IMR-90 (cell line): ENCODE measurements around the gene TNFRSF4. TPM values are rescaled to one million over a fixed set of nuclear protein-coding genes. Genes with fewer than 3 reads are reported as not detected.

Source experiments
- ATAC-seq: fragments of 200-7000 bp; cut with Tn5 transposase; 2 replicates; pipeline ENCODE4 v1.9.1; 2020; ENCODE audit warnings: low read depth, mild to moderate bottlenecking, moderate library complexity
- BruUV-seq: library from RNA; stranded (reverse); fragments of 400-500 nt; replicated peaks from 2 replicates; lab custom pipeline; 2021; lab: Mats Ljungman, UMichigan
- CTCF ChIA-PET: fragments of 300-600 bp; formaldehyde crosslinking; extraction: SDS; loops from one replicate; lab custom pipeline; 2021; ENCODE audit warnings: antibody characterized with exemption; lab: Yijun Ruan, JAX
- POLR2A ChIA-PET: fragments of 300-600 bp; sonication (Branson Sonifier 250); formaldehyde crosslinking; loops from one replicate; lab custom pipeline; 2022; ENCODE audit warnings: antibody characterized with exemption; ENCODE audit not compliant: unreplicated experiment; lab: Charles Lee
- DNase-seq: peaks from one replicate; pipeline ENCODE4 v3.0.0; 2013
- H2AFZ ChIP-seq: replicated peaks from 2 replicates; pipeline ENCODE3; 2013; ENCODE audit warnings: low read length, mild to moderate bottlenecking; ENCODE audit not compliant: poor library complexity
- H2AK5ac ChIP-seq: 2 replicates; pipeline ENCODE4 v1.6.1; 2013; ENCODE audit warnings: low read depth, low read length, inconsistent platforms
- H2AK9ac ChIP-seq: replicated peaks from 2 replicates; pipeline ENCODE3; 2013; ENCODE audit warnings: mild to moderate bottlenecking, low read depth, low read length, moderate library complexity; ENCODE audit not compliant: poor library complexity
- H2BK120ac ChIP-seq: 2 replicates; pipeline ENCODE4 v1.6.1; 2013; ENCODE audit warnings: low read depth, low read length, inconsistent platforms
- H2BK15ac ChIP-seq: 3 replicates; pipeline ENCODE4 v1.6.1; 2013; ENCODE audit warnings: low read depth, low read length, inconsistent platforms
- H2BK20ac ChIP-seq: 2 replicates; pipeline ENCODE4 v1.6.1; 2013; ENCODE audit warnings: low read depth, mild to moderate bottlenecking, inconsistent platforms, low read length, moderate library complexity
- H2BK5ac ChIP-seq: 2 replicates; pipeline ENCODE4 v1.6.1; 2013; ENCODE audit warnings: mild to moderate bottlenecking, low read depth, low read length, inconsistent platforms; ENCODE audit not compliant: poor library complexity, severe bottlenecking
- H3K14ac ChIP-seq: replicated peaks from 2 replicates; pipeline ENCODE4 v1.6.1; 2013; ENCODE audit warnings: low read depth, low read length, inconsistent platforms
- H3K18ac ChIP-seq: 2 replicates; pipeline ENCODE4 v1.6.1; 2013; ENCODE audit warnings: low read depth, low read length, control low read depth
- H3K23ac ChIP-seq: 2 replicates; pipeline ENCODE4 v1.6.1; 2013; ENCODE audit warnings: low read depth, low read length, inconsistent platforms
- H3K27ac ChIP-seq: 2 replicates; pipeline ENCODE4 v1.5.1; 2013; ENCODE audit warnings: mild to moderate bottlenecking, control low read depth, low read length; ENCODE audit not compliant: insufficient read depth
- H3K27me3 ChIP-seq: 2 replicates; pipeline ENCODE4 v1.6.1; 2013; ENCODE audit warnings: low read length; ENCODE audit not compliant: control insufficient read depth, insufficient read depth
- H3K36me3 ChIP-seq: 2 replicates; pipeline ENCODE4 v1.6.1; 2013; ENCODE audit warnings: low read length, mixed read lengths; ENCODE audit not compliant: control insufficient read depth, insufficient read depth
- H3K4ac ChIP-seq: 2 replicates; pipeline ENCODE4 v1.6.1; 2013; ENCODE audit warnings: low read depth, low read length, inconsistent platforms
- H3K4me1 ChIP-seq: 2 replicates; pipeline ENCODE4 v1.6.1; 2013; ENCODE audit warnings: low read length, mixed read lengths; ENCODE audit not compliant: control insufficient read depth, insufficient read depth
- H3K4me2 ChIP-seq: 2 replicates; pipeline ENCODE4 v1.6.1; 2013; ENCODE audit warnings: low read depth, mild to moderate bottlenecking, control low read depth, low read length, moderate library complexity
- H3K4me3 ChIP-seq: 2 replicates; pipeline ENCODE4 v1.5.1; 2013; ENCODE audit warnings: low read depth, mild to moderate bottlenecking, control low read depth, low read length, moderate library complexity; ENCODE audit not compliant: insufficient read depth
- H3K56ac ChIP-seq: 2 replicates; pipeline ENCODE4 v1.6.1; 2013; ENCODE audit warnings: low read length, inconsistent platforms; ENCODE audit not compliant: insufficient read depth; ENCODE audit errors: extremely low read depth
- H3K79me1 ChIP-seq, 2 experiments: 2 replicates each; pipeline ENCODE4 v1.6.1; 2013; ENCODE audit warnings: low read length in 2 of 2, inconsistent platforms in 1 of 2, low read depth in 1 of 2
- H3K9ac ChIP-seq: 2 replicates; pipeline ENCODE4 v1.6.1; 2013; ENCODE audit warnings: low read depth, low read length, control low read depth
- H3K9me1 ChIP-seq: 2 replicates; pipeline ENCODE4 v1.6.1; 2013; ENCODE audit warnings: low read length, inconsistent platforms; ENCODE audit not compliant: insufficient read depth
- H3K9me3 ChIP-seq: 2 replicates; pipeline ENCODE4 v1.6.1; 2013; ENCODE audit warnings: low read length; ENCODE audit not compliant: control insufficient read depth, insufficient read depth
- H4K20me1 ChIP-seq: 2 replicates; pipeline ENCODE4 v1.6.1; 2013; ENCODE audit warnings: low read length, inconsistent platforms; ENCODE audit not compliant: insufficient read depth
- H4K5ac ChIP-seq: 2 replicates; pipeline ENCODE4 v1.6.1; 2013; ENCODE audit warnings: mild to moderate bottlenecking, low read depth, low read length, control low read depth
- H4K8ac ChIP-seq, 2 experiments: 2 replicates each; pipeline ENCODE4 v1.6.1; 2013; ENCODE audit warnings: low read depth in 2 of 2, low read length in 2 of 2, control low read depth in 1 of 2, inconsistent platforms in 1 of 2
- H4K91ac ChIP-seq: 2 replicates; pipeline ENCODE4 v1.6.1; 2013; ENCODE audit warnings: low read depth, low read length, inconsistent platforms; ENCODE audit not compliant: insufficient read depth
- BHLHE40 ChIP-seq: fragments of 150-350 bp; IDR thresholded peaks from 2 replicates; pipeline ENCODE4 v1.6.1; 2016; ENCODE audit warnings: mild to moderate bottlenecking, low read depth, low read length
- CHD1 ChIP-seq: IDR thresholded peaks from 2 replicates; pipeline ENCODE4 v1.6.1; 2012; ENCODE audit warnings: low read depth, low read length, improper control_type of control experiment
- FOS ChIP-seq: fragments of 150-350 bp; IDR thresholded peaks from 2 replicates; pipeline ENCODE4 v1.6.1; 2016; ENCODE audit warnings: low read depth, low read length
- POLR2A ChIP-seq: IDR thresholded peaks from 2 replicates; pipeline ENCODE4 v1.6.1; 2012; ENCODE audit warnings: mild to moderate bottlenecking, low read depth, low read length
- RAD21 ChIP-seq: IDR thresholded peaks from 2 replicates; pipeline ENCODE4 v1.6.1; 2012; ENCODE audit warnings: low read length, improper control_type of control experiment
- RFX5 ChIP-seq: IDR thresholded peaks from 2 replicates; pipeline ENCODE4 v1.8.0; 2012; ENCODE audit warnings: low read depth, mild to moderate bottlenecking, low read length, moderate library complexity
- USF2 ChIP-seq: fragments of 150-350 bp; IDR thresholded peaks from 2 replicates; pipeline ENCODE4 v1.6.1; 2017; ENCODE audit warnings: mild to moderate bottlenecking, antibody characterized with exemption, low read length, low read depth
- WGBS, 2 experiments: methylation state at CpG; one replicate each; pipeline versions ENCODE4 v1.1.5 to v1.1.7; 2013; ENCODE audit warnings: missing lambda C conversion rate in 2 of 2; ENCODE audit not compliant: insufficient read length in 1 of 2; ENCODE audit errors: extremely low coverage in 2 of 2; 5-methylcytosine and 5-hydroxymethylcytosine counted together
- dilution Hi-C: fragments of 300-500 bp; cut with HindIII; formaldehyde crosslinking; loops from one replicate; pipeline ENCODE4 v1.14.3; 2018; ENCODE audit warnings: low sequenced_read_pairs; ENCODE audit not compliant: unreplicated experiment
- in situ Hi-C: fragments of 300-500 bp; cut with MboI; formaldehyde crosslinking; loops from 3 replicates; pipeline ENCODE4 v1.14.3; 2019; ENCODE audit warnings: low sequenced_read_pairs, inconsistent platforms, mixed read lengths
- intact Hi-C: fragments of 100-400 bp; cut with micrococcal nuclease; formaldehyde crosslinking; loops from 2 replicates; pipeline ENCODE4 v1.10.0; 2022
- polyA plus RNA-seq, 3 experiments: library from polyadenylated mRNA; depleted of rRNA; stranded (reverse); fragments of >200 nt; gene quantifications; 2 replicates each; pipeline ENCODE4 v1.2.3, GENCODE V29; 2012; ENCODE audit warnings: low replicate concordance in 1 of 3
- total RNA-seq: library from RNA; depleted of rRNA; stranded (reverse); fragments of >200 nt; gene quantifications from 2 replicates; pipeline ENCODE4 v1.2.3, GENCODE V29; 2012

Gene TNFRSF4
- total and polyA plus RNA-seq, 2 of the 4 experiments (the other 2 are of a cell fraction): 0.15 TPM; not detected in 1

GRCh38 chr1:1179983-1180861, 33.7 kb downstream of the TNFRSF4 start:
- POLR2A ChIA-PET: interaction anchor here (0.6 kb wide), 1 partner anchor 42 kb away, joined by 11 read pairs; no protein-coding TSS in a partner anchor

More at GRCh38 chr1:1179983-1180861, 33.7 kb downstream of the TNFRSF4 start:
- H3K36me3 ChIP-seq: no peaks in the 10 kb centered on the region
- no peak overlapping the region for H3K18ac ChIP-seq
- H2BK5ac ChIP-seq: no peak overlapping the region
- H3K9me3 ChIP-seq: peaks cover 5% of the 10 kb centered on the region
- ATAC-seq: no peak
- H3K56ac ChIP-seq: no peak overlapping the region
- H4K91ac ChIP-seq: no peak overlapping the region
- no peak overlapping the region for H3K9ac ChIP-seq
- H4K20me1 ChIP-seq: no peaks in the 10 kb centered on the region
- H4K5ac ChIP-seq: no peak overlapping the region
- H3K27me3 ChIP-seq: peaks cover 25% of the 10 kb centered on the region
- no peak overlapping the region for H3K4me3 ChIP-seq
- no peaks in the 10 kb centered on the region for H3K9me1 ChIP-seq
- H3K23ac ChIP-seq: no peak overlapping the region
- H2AFZ ChIP-seq: no peak overlapping the region
- BruUV-seq: no TSS peak
- 71% methylated on average over 13 of the region's 51 CpGs; no CpG with 5 or more reads in 1 of the 2 experiments for WGBS, 2 experiments
- H3K4ac ChIP-seq: no peak overlapping the region
- in situ Hi-C loops (no loop called here), dilution Hi-C loops (no loop called here), intact Hi-C loops (no loop called here)
- CTCF ChIA-PET: no interaction called here
- no peak overlapping the region for H3K4me2 ChIP-seq
- H4K8ac ChIP-seq: no peak overlapping the region
- TF ChIP-seq RAD21 (no peak), POLR2A (no peak), RFX5 (no peak), USF2 (no peak), BHLHE40 (no peak), FOS (no peak), CHD1 (no peak)
- DNase-seq: no peak
- H2AK5ac ChIP-seq: no peak overlapping the region
- no peak overlapping the region for H2BK15ac ChIP-seq
- H3K4me1 ChIP-seq: no peaks in the 10 kb centered on the region
- no peak overlapping the region for H2BK120ac ChIP-seq
- H2AK9ac ChIP-seq: no peak overlapping the region
- H3K27ac ChIP-seq: no peak overlapping the region
- no peak overlapping the region for H2BK20ac ChIP-seq
- no peaks in the 10 kb centered on the region for H3K79me1 ChIP-seq
- H3K14ac ChIP-seq: no peak overlapping the region
